Endothelial cell of umbilical vein (primary cell): ENCODE results near the gene GNAO1. TPM values are rescaled to one million over a fixed set of nuclear protein-coding genes. Genes with fewer than 3 reads are reported as not detected.

Experiments used
- BruUV-seq: library from RNA; stranded (reverse); fragments of 400-500 nt; replicated peaks from 2 replicates; lab custom pipeline; 2021; lab: Mats Ljungman, UMichigan
- CTCF ChIA-PET: fragments of 300-600, 350-600 bp; sonication (Branson Sonifier 250); formaldehyde crosslinking; loops from one replicate; lab custom pipeline; 2021; ENCODE audit warnings: antibody characterized with exemption, inconsistent platforms; lab: Charles Lee
- POLR2A ChIA-PET: fragments of 300-600, 350-600 bp; sonication (Branson Sonifier 250); formaldehyde crosslinking; loops from one replicate; lab custom pipeline; 2021; ENCODE audit warnings: antibody characterized with exemption, inconsistent platforms; lab: Charles Lee
- DNase-seq: peaks from one replicate; pipeline ENCODE4 v3.0.0-alpha.2; 2011; ENCODE audit warnings: low read depth, low spot score
- FAIRE-seq: peaks from 2 replicates; lab custom pipeline; 2011; peaks lifted over from hg19 to GRCh38; lab: Jason Lieb, UNC
- H2AFZ ChIP-seq: 2 replicates; pipeline ENCODE4 v1.6.0; 2012; ENCODE audit warnings: low read depth, low read length, control low read depth, inconsistent platforms
- H3K27ac ChIP-seq: 2 replicates; pipeline ENCODE4 v1.5.1; 2011; ENCODE audit warnings: low read depth, mild to moderate bottlenecking, control low read depth, low read length, moderate library complexity; ENCODE audit not compliant: insufficient read depth
- H3K27me3 ChIP-seq, 2 experiments: 2 replicates each; pipeline versions ENCODE4 v1.6.0 to v1.6.1; 2011; ENCODE audit warnings: low read length in 2 of 2, mixed read lengths in 1 of 2; ENCODE audit not compliant: control insufficient read depth in 2 of 2, insufficient read depth in 2 of 2
- H3K36me3 ChIP-seq, 2 experiments: 2 replicates in 1 of 2; 3 replicates in 1 of 2; pipeline ENCODE4 v1.5.1; 2011; ENCODE audit warnings: low read length in 2 of 2, mild to moderate bottlenecking in 1 of 2, moderate library complexity in 1 of 2; ENCODE audit not compliant: control insufficient read depth in 2 of 2, insufficient read depth in 2 of 2; ENCODE audit errors: extremely low read depth in 1 of 2
- H3K4me1 ChIP-seq: 3 replicates; pipeline ENCODE4 v1.5.1; 2011; ENCODE audit warnings: mild to moderate bottlenecking, low read length; ENCODE audit not compliant: control insufficient read depth, insufficient read depth; ENCODE audit errors: extremely low read depth
- H3K4me2 ChIP-seq: 2 replicates; pipeline ENCODE4 v1.6.1; 2011; ENCODE audit warnings: low read length, control low read depth, mixed read lengths; ENCODE audit not compliant: insufficient read depth
- H3K4me3 ChIP-seq, 3 experiments: fragments of 200-600 bp in 1 of 3; sonication (generic), shearing (Covaris generic) in 1 of 3; replicated peaks in 1 of 3; 2 replicates each; pipeline ENCODE4 v1.5.1; 2011 to 2016; ENCODE audit warnings: control low read depth in 3 of 3, low read length in 3 of 3, mild to moderate bottlenecking in 2 of 3, inconsistent platforms in 1 of 3, low read depth in 1 of 3, moderate library complexity in 1 of 3; ENCODE audit not compliant: insufficient read depth in 1 of 3
- H3K79me2 ChIP-seq: 2 replicates; pipeline ENCODE4 v1.6.0; 2012; ENCODE audit warnings: low read length, inconsistent platforms; ENCODE audit not compliant: control insufficient read depth, insufficient read depth
- H3K9ac ChIP-seq: replicated peaks from 2 replicates; pipeline ENCODE3; 2011; ENCODE audit warnings: low read length, control low read depth; ENCODE audit not compliant: insufficient read depth; ENCODE audit errors: extremely low read depth
- H3K9me1 ChIP-seq: replicated peaks from 3 replicates; pipeline ENCODE4 v1.6.0; 2011; ENCODE audit warnings: mild to moderate bottlenecking, low read length; ENCODE audit not compliant: control insufficient read depth, insufficient read depth; ENCODE audit errors: extremely low read depth
- H3K9me3 ChIP-seq: replicated peaks from 2 replicates; pipeline ENCODE4 v1.5.1; 2012; ENCODE audit warnings: low read length, inconsistent platforms; ENCODE audit not compliant: control insufficient read depth, insufficient read depth
- H4K20me1 ChIP-seq: replicated peaks from 2 replicates; pipeline ENCODE3; 2011; ENCODE audit warnings: mild to moderate bottlenecking, low read length; ENCODE audit not compliant: control insufficient read depth, insufficient read depth; ENCODE audit errors: extremely low read depth
- CTCF ChIP-seq, 2 donors: IDR thresholded peaks; 1 replicate in 1 of 2; 2 replicates in 1 of 2; pipeline ENCODE4 v1.5.1; 2011; ENCODE audit warnings: low read length in 2 of 2, mild to moderate bottlenecking in 2 of 2, moderate library complexity in 2 of 2, control low read depth in 1 of 2, inconsistent platforms in 1 of 2, low read depth in 1 of 2; ENCODE audit not compliant: insufficient read depth in 1 of 2; ENCODE audit errors: extremely low read depth in 1 of 2
- EZH2 ChIP-seq: IDR thresholded peaks from 2 replicates; pipeline ENCODE4 v1.6.1; 2012; ENCODE audit warnings: borderline replicate concordance, low read depth, mild to moderate bottlenecking, moderate library complexity, low read length, inconsistent platforms; ENCODE audit not compliant: severe bottlenecking
- FOS ChIP-seq: IDR thresholded peaks from 2 replicates; pipeline ENCODE4 v1.6.1; 2011; ENCODE audit warnings: mild to moderate bottlenecking, low read length, moderate library complexity, borderline replicate concordance; ENCODE audit not compliant: insufficient read depth
- GATA2 ChIP-seq: IDR thresholded peaks from 2 replicates; pipeline ENCODE4 v1.7.0; 2011; ENCODE audit warnings: low read depth, mild to moderate bottlenecking, moderate library complexity, mixed read lengths, low read length; ENCODE audit not compliant: insufficient read length, insufficient read depth
- JUN ChIP-seq: IDR thresholded peaks from 2 replicates; pipeline ENCODE4 v1.6.1; 2011; ENCODE audit warnings: borderline replicate concordance, low read depth; ENCODE audit not compliant: insufficient read length, insufficient read depth
- MAX ChIP-seq: IDR thresholded peaks from 2 replicates; pipeline ENCODE4 v1.6.1; 2011; ENCODE audit not compliant: insufficient read depth, insufficient read length
- MYC ChIP-seq: IDR thresholded peaks from one replicate; pipeline ENCODE4 v1.6.1; 2011; ENCODE audit warnings: mild to moderate bottlenecking, low read depth, low read length
- POLR2A ChIP-seq: IDR thresholded peaks from 2 replicates; pipeline ENCODE4 v1.6.1; 2012; ENCODE audit warnings: low read depth, mild to moderate bottlenecking, control low read depth, low read length
- POLR2AphosphoS5 ChIP-seq: IDR thresholded peaks from 2 replicates; pipeline ENCODE4 v1.6.1; 2012; ENCODE audit warnings: low read depth, mild to moderate bottlenecking, control low read depth, low read length, moderate library complexity; ENCODE audit not compliant: insufficient read depth
- dilution Hi-C: fragments of 300-500 bp; cut with MboI; formaldehyde crosslinking; loops from one replicate; pipeline ENCODE4 v1.15.0; 2019; ENCODE audit warnings: low sequenced_read_pairs; ENCODE audit not compliant: extremely low pct_ligation_motif_present
- intact Hi-C: fragments of 100-400 bp; cut with micrococcal nuclease; formaldehyde crosslinking; loops from one replicate; pipeline ENCODE4 v1.10.0; 2022
- polyA plus RNA-seq, 4 experiments: library from polyadenylated mRNA; depleted of rRNA in 3 of 4; stranded (reverse) in 3 of 4; unstranded in 1 of 4; fragments of >200 nt; gene quantifications; 2 replicates each; pipeline versions ENCODE4 v1.2.1 to v1.2.3, GENCODE V29; 2011 to 2012; ENCODE audit warnings: missing spikeins in 1 of 4
- total RNA-seq: library from RNA; stranded (reverse); gene quantifications from 2 replicates; pipeline ENCODE4 v1.2.3, GENCODE V29; 2021

Gene GNAO1
- total and polyA plus RNA-seq, 2 donors (not counting 3 experiments of a cell fraction or from before 2014, with no cell fraction given): not detected

- FAIRE-seq (no peak), DNase-seq (no peak)
- H3K4me3 ChIP-seq: no peak overlapping the region
- POLR2A ChIA-PET: no interaction called here
- no peak overlapping the region for H2AFZ ChIP-seq
- no peak overlapping the region for H3K9ac ChIP-seq
- CTCF ChIA-PET: interaction anchor here (0.9 to 1.1 kb wide), 2 partner anchors 16 to 54 kb away, joined by 3 read pairs; no protein-coding TSS in a partner anchor
- BruUV-seq: no TSS peak
- no peaks in the 10 kb centered on the region for H3K79me2 ChIP-seq
- no peaks in the 10 kb centered on the region for H3K27me3 ChIP-seq
- H4K20me1 ChIP-seq: no peaks in the 10 kb centered on the region
- H3K27ac ChIP-seq: no peak overlapping the region
- H3K4me2 ChIP-seq: no peak overlapping the region
- H3K9me1 ChIP-seq: no peaks in the 10 kb centered on the region
- no peaks in the 10 kb centered on the region for H3K4me1 ChIP-seq
- dilution Hi-C loops: no loop called here
- TF ChIP-seq POLR2A (no peak), JUN (no peak), FOS (no peak), CTCF (IDR thresholded peaks at IDR 0.05; ENCODE audit: extremely low read depth in 1 of 2, insufficient read depth in 1 of 2, low read depth in 1 of 2, low read length in 2 of 2) (no peak), POLR2AphosphoS5 (no peak), MAX (no peak), GATA2 (no peak), EZH2 (no peak), MYC (no peak)
- no peaks in the 10 kb centered on the region for H3K36me3 ChIP-seq
- intact Hi-C loops: no loop called here
- H3K9me3 ChIP-seq: no peaks in the 10 kb centered on the region
Observed at GRCh38 chr16:56264609-56264972, 73.3 kb downstream of the GNAO1 start.
